Adipocyte (in vitro differentiated cells): ENCODE measurements around the gene PIK3R6.
A peak's percentile ranks its signal among the peaks of the same experiment; 100 is the strongest.

Experiments used
- DNase-seq: peaks from one replicate; pipeline ENCODE4 v3.0.0-alpha.2; 2015; ENCODE audit warnings: low read depth
- H3K27me3 ChIP-seq: replicated peaks from 2 replicates; pipeline ENCODE4 v1.7.0; 2013; ENCODE audit warnings: mild to moderate bottlenecking, low read length, moderate library complexity; ENCODE audit not compliant: control insufficient read depth, insufficient read depth
- H3K36me3 ChIP-seq: 2 replicates; pipeline ENCODE4 v1.7.0; 2013; ENCODE audit warnings: low read length, mild to moderate bottlenecking, moderate library complexity; ENCODE audit not compliant: control insufficient read depth, insufficient read depth, severe bottlenecking
- H3K4me1 ChIP-seq: 2 replicates; pipeline ENCODE4 v1.7.0; 2013; ENCODE audit warnings: mild to moderate bottlenecking, low read length, moderate library complexity; ENCODE audit not compliant: control insufficient read depth, insufficient read depth
- H3K4me3 ChIP-seq: 2 replicates; pipeline ENCODE4 v1.7.0; 2013; ENCODE audit warnings: mild to moderate bottlenecking, low read length, moderate library complexity
- H3K9ac ChIP-seq: 2 replicates; pipeline ENCODE4 v1.7.0; 2013; ENCODE audit warnings: mild to moderate bottlenecking, low read length, moderate library complexity
- H3K9me3 ChIP-seq: 2 replicates; pipeline ENCODE4 v1.7.0; 2013; ENCODE audit warnings: mild to moderate bottlenecking, low read length, moderate library complexity; ENCODE audit not compliant: control insufficient read depth

The PIK3R6 gene

DNA sequence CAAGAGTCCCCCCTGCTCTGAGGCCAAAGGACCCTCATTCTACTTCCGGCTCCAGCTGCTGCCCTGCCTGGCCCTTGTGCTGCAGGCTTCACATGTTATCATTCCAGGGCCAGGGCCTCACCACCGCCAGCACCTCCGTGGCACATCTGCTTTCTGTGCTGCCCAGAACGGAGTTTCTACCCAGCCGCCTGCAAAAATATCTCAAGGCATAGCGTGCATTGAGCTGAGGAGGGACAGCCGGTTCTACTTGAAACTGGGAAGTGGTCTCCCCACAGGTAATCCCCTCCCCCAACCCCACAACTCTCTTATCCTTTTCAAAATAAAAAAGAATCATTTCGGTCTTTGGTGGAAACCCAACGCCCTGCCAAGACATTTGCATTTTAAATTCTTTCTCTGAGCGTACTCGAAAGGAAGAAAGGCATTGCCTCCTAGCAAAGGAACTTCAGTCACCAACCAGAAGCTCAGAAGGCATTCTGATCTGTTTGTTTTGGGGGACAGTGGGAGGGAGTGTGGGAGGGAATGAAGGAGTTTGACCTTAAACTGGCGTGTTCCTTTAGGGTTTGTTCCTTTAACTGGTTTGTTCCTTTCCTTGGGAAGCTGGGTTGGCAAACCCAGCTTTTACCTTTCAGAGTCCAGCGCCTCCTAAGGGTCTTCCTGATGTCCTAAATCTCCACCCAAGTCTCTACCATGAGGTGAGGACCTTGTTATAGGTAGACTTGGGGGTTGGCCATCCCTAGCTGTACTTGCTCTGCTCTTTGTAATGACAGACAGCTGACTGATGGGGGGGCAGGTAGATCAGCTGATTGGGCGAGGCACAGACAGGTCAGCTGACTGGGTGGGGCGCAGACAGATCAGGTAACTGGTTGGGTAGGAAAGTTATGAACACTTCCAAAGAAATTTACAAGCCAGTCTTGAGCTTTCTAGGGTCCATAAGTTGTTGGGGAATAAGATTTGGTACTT lies 33.4 kb upstream of the PIK3R6 start:
- H3K9ac ChIP-seq, result no peak overlapping the region
- H3K9me3 ChIP-seq, result peaks cover 3% of the 10 kb centered on the region
- H3K36me3 ChIP-seq, result no peaks in the 10 kb centered on the region
- H3K27me3 ChIP-seq, result peaks cover 46% of the 10 kb centered on the region
- no peak overlapping the region for H3K4me3 ChIP-seq
- DNase-seq, result no peak
- H3K4me1 ChIP-seq, result no peaks in the 10 kb centered on the region

GRCh38 chr17:8900207-8900606 lies 32.7 kb upstream of the PIK3R6 start:
- Histone ChIP-seq H3K27me3 (peaks cover 48% of the 10 kb centered on the region), H3K4me3 (no peak overlapping the region), H3K4me1 (no peaks in the 10 kb centered on the region), H3K36me3 (no peaks in the 10 kb centered on the region), H3K9me3 (peaks cover 3% of the 10 kb centered on the region), H3K9ac (no peak overlapping the region)
- no peak for DNase-seq

- H3K9me3 ChIP-seq, result no peaks in the 10 kb centered on the region
- H3K9ac ChIP-seq, result no peak overlapping the region
- H3K27me3 ChIP-seq, result peaks cover 54% of the 10 kb centered on the region
- DNase-seq, result no peak
- no peaks in the 10 kb centered on the region for H3K4me1 ChIP-seq
- no peaks in the 10 kb centered on the region for H3K36me3 ChIP-seq
- H3K4me3 ChIP-seq, result no peak overlapping the region
Observed at GRCh38 chr17:8898636-8899035, 31.2 kb upstream of the PIK3R6 start.

DNA sequence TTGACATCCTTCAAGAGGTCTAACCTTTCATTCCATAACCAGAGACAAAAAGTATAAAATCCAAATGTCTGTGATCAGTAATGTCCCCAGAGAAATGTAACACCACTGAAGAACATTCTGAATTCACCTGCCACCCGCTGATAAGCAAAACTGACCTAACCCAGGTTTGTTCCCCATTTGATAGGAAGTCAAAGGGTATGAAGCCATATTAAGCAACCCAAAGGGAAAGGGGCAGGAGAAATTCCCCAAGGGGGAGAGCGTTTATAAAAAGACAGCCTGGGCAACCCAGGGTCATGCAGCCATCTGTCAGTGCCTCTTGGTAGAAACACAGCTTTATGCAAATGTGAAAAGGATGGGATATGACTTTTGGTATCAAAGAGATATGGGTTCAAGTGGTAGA lies 30.7 kb upstream of the PIK3R6 start:
- Histone ChIP-seq H3K4me1 (no peaks in the 10 kb centered on the region), H3K9me3 (no peaks in the 10 kb centered on the region), H3K27me3 (peaks cover 56% of the 10 kb centered on the region), H3K36me3 (no peaks in the 10 kb centered on the region), H3K4me3 (no peak overlapping the region), H3K9ac (no peak overlapping the region)
- no peak for DNase-seq

DNA sequence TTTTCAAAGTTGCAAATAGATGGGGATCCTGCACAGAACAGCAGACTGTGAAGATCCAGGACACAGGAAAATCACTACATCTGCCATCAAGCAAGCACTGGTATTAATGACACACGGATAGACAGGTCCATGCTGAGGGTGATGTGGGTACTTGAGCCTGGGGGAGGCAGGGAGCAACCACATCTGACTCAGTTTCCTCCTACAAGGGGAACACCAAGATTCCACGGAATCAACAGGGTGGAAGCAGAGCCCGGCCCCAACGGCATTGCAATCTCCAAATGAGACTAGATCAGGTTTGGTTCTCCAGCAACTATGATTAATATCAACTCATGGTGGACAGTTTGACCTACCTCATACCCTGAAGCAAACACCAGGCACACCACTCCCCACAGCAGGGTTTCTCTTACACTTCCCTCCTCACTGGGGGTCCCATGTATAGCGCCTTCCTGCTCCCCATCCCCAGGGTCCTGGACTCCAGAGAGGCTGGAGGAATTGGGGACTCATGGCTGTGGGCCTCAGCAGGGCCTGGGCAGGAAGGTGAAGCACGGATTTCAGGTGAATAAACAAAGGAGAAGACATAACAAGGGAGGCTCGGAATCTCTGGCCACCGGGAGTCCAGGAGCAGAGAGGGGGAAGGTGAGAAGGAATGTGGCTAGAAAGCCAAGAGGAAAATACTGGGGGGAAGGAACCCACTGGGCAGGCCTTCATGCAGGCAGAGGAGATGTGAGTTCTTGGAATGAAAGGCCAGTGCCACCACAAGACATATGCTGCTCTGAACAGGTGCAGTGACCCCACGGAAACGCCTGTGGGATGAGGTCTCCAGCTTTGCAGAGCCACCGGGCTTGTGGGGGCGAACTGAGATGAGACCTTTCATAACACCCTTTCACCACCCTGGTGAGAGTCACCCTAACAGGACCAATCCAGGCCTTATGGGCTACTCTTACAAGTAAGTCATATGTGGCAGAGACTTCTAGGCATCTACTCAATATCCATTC lies 29.5 kb upstream of the PIK3R6 start:
- Histone ChIP-seq H3K9me3 (no peaks in the 10 kb centered on the region), H3K27me3 (peaks cover 63% of the 10 kb centered on the region), H3K36me3 (no peaks in the 10 kb centered on the region), H3K4me3 (no peak overlapping the region), H3K4me1 (no peaks in the 10 kb centered on the region), H3K9ac (no peak overlapping the region)
- DNase-seq, result no peak

GRCh38 chr17:8896087-8896486 lies 28.6 kb upstream of the PIK3R6 start:
- Histone ChIP-seq H3K36me3 (no peaks in the 10 kb centered on the region), H3K9me3 (no peaks in the 10 kb centered on the region), H3K9ac (no peak overlapping the region), H3K27me3 (peaks cover 61% of the 10 kb centered on the region), H3K4me1 (no peaks in the 10 kb centered on the region), H3K4me3 (no peak overlapping the region)
- DNase-seq, result no peak

DNA sequence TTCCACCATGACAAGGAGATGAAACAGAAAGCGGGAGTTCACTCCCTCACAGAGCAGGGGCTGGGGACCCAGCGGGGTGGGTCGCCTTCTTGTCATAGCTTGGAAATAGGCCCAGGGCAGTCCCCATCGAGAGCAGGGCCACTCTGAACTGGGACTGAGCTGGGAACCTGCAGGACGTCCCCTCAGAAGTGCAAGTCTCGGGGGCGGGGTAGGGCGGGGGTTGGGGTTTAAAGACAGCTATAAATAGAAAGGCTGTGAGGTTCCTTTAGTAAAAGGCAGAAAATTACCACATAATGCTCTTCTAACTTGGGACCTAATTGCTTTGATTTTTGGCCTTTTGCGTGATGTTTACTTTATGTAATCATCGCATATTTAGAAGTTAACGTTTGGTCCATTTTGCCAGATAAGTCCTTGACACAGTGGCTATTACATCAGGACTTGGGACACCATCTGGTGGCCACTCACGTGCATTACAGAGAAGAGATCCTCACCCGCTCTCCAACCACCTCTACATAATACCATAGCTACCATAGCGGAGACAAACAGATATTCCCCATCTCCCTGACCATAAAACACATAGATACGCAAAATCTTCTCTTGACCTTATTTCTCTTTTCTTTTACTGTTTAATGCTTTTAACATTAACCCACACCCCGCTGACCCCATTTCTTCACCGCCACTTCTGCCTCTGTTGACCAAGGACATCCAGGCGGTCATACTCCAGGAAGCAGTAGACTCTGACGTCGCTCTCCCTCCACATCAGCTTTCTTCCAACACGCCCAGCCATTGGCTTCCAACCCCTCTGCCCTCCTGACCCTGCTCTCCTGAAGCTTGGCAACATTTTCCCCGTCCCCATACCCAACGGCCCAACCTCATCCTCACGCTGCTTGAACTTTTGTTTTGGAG lies 27.5 kb upstream of the PIK3R6 start:
- Histone ChIP-seq H3K27me3 (peaks cover 55% of the 10 kb centered on the region), H3K4me3 (no peak overlapping the region), H3K4me1 (no peaks in the 10 kb centered on the region), H3K36me3 (no peaks in the 10 kb centered on the region), H3K9me3 (no peaks in the 10 kb centered on the region), H3K9ac (no peak overlapping the region)
- peak; percentile 80 for DNase-seq

GRCh38 chr17:8894202-8894671 lies 26.8 kb upstream of the PIK3R6 start:
- DNase-seq, result no peak
- peaks cover 53% of the 10 kb centered on the region for H3K27me3 ChIP-seq

DNA sequence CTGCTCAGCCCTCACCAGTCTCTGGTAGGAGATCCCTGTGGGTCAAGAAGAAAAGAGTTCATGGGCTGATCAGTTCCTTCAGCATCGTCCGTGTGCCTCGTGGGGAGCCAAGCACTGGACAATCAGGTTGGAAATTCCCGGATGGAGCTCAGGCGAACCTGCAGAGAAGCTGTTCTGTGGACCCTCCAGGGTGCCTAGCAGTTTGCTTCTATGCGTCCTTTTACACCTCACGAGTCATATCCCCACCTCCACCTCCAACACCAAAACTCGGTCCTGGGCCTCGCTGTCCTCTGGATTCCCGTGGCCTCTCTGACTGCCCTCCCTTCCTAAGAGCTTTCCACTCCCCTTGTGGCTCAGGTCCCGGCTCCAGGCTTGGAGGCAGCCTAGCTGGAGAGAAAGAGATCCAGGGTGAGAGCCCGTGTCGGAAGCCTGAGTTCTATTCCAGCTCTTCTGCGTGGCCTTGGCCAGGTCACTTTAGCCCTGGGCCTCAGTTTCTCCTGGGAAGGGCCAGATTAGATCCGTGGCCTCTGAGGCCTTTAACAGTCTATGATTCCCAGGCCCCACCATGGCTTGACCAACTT lies 26.2 kb upstream of the PIK3R6 start:
- no peak overlapping the region for H3K9ac ChIP-seq
- no peak overlapping the region for H3K4me3 ChIP-seq
- H3K36me3 ChIP-seq, result no peaks in the 10 kb centered on the region
- DNase-seq, result no peak
- no peaks in the 10 kb centered on the region for H3K4me1 ChIP-seq
- H3K27me3 ChIP-seq, result peaks cover 51% of the 10 kb centered on the region
- no peaks in the 10 kb centered on the region for H3K9me3 ChIP-seq

More at GRCh38 chr17:8894202-8894671, 26.8 kb upstream of the PIK3R6 start:
- Histone ChIP-seq H3K4me3 (no peak overlapping the region), H3K9ac (no peak overlapping the region), H3K9me3 (no peaks in the 10 kb centered on the region), H3K36me3 (no peaks in the 10 kb centered on the region), H3K4me1 (no peaks in the 10 kb centered on the region)

GRCh38 chr17:8893059-8893458 lies 25.6 kb upstream of the PIK3R6 start:
- no peaks in the 10 kb centered on the region for H3K9me3 ChIP-seq
- H3K36me3 ChIP-seq, result no peaks in the 10 kb centered on the region
- H3K27me3 ChIP-seq, result peaks cover 45% of the 10 kb centered on the region
- DNase-seq, result no peak
- no peak overlapping the region for H3K4me3 ChIP-seq
- H3K4me1 ChIP-seq, result no peaks in the 10 kb centered on the region
- H3K9ac ChIP-seq, result no peak overlapping the region
